Activated B cell treated with CpG ODN at 0.5 μM for 24 hours (primary cell): ENCODE measurements around the gene SLC37A1. TPM values are rescaled to one million over a fixed set of nuclear protein-coding genes. Genes with fewer than 3 reads are reported as not detected.

Source experiments
- ATAC-seq: fragments of 200-7000 bp; cut with Tn5 transposase; one replicate; pipeline ENCODE4 v1.10.0; 2021; ENCODE audit warnings: low read depth, mild to moderate bottlenecking, moderate library complexity
- CTCF ChIA-PET: fragments of 350-600 bp; sonication (Branson Sonifier 250); formaldehyde crosslinking; loops from one replicate; lab custom pipeline; 2021; ENCODE audit warnings: antibody characterized with exemption; lab: Charles Lee
- POLR2A ChIA-PET: fragments of 350-600 bp; sonication (Branson Sonifier 250); formaldehyde crosslinking; loops from one replicate; lab custom pipeline; 2021; ENCODE audit warnings: antibody characterized with exemption; lab: Charles Lee
- DNase-seq: peaks from one replicate; pipeline ENCODE4 v3.0.0; 2022
- H3K27ac Mint-ChIP-seq: one replicate; pipeline ENCODE4 v1.8.0; 2020; ENCODE audit warnings: mixed read lengths
- H3K27me3 Mint-ChIP-seq: one replicate; pipeline ENCODE4 v1.8.0; 2021; ENCODE audit warnings: mixed read lengths
- H3K36me3 Mint-ChIP-seq: one replicate; pipeline ENCODE4 v1.8.0; 2021; ENCODE audit warnings: low read depth, mixed read lengths
- H3K4me1 Mint-ChIP-seq: one replicate; pipeline ENCODE4 v1.8.0; 2021; ENCODE audit warnings: mixed read lengths
- H3K4me3 Mint-ChIP-seq: one replicate; pipeline ENCODE4 v1.8.0; 2020; ENCODE audit warnings: mild to moderate bottlenecking, mixed read lengths
- H3K9me3 Mint-ChIP-seq: one replicate; pipeline ENCODE4 v1.8.0; 2020; ENCODE audit warnings: mixed read lengths
- intact Hi-C: fragments of 100-400 bp; cut with micrococcal nuclease; formaldehyde crosslinking; loops from one replicate; pipeline ENCODE4 v1.15.1; 2024
- total RNA-seq: library from RNA; stranded (reverse); gene quantifications from 2 replicates; pipeline ENCODE4 v1.2.3, GENCODE V29; 2022
- TF ChIP-seq, protein P1 (sequence below): fragments of 200-600 bp; IDR thresholded peaks from one replicate; pipeline ENCODE4 v1.8.0; 2022; ENCODE audit warnings: antibody characterized with exemption, mild to moderate bottlenecking

The SLC37A1 gene
- total RNA-seq, 1 donor from 2014 or later = 47.9 TPM

DNA sequence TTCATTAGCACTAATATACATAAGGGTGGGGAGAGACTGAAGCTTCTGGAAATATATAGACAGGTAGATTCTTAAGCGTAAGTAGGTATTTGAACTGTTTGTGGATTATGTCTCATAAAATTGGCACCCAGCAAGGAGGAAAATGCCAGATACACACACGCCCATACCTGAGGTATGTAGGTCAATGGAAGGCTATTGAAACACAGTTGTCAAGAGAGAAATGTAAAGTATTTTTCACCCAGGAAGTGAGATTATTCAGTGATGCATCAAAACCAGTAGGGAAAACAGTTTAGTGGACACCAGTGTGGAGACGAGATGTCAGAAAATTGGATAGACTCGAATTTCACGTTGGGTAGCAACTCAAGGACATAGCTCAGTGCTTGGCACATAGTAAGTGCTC lies 12.9 kb upstream of the SLC37A1 start:
- CTCF ChIA-PET = no interaction called here
- Mint-ChIP-seq H3K4me1 (peaks cover 31% of the 10 kb centered on the region), H3K27ac (no peak overlapping the region), H3K4me3 (no peak overlapping the region), H3K36me3 (no peaks in the 10 kb centered on the region), H3K27me3 (no peaks in the 10 kb centered on the region), H3K9me3 (no peaks in the 10 kb centered on the region)
- ATAC-seq = no peak
- TF ChIP-seq, protein P1, sequence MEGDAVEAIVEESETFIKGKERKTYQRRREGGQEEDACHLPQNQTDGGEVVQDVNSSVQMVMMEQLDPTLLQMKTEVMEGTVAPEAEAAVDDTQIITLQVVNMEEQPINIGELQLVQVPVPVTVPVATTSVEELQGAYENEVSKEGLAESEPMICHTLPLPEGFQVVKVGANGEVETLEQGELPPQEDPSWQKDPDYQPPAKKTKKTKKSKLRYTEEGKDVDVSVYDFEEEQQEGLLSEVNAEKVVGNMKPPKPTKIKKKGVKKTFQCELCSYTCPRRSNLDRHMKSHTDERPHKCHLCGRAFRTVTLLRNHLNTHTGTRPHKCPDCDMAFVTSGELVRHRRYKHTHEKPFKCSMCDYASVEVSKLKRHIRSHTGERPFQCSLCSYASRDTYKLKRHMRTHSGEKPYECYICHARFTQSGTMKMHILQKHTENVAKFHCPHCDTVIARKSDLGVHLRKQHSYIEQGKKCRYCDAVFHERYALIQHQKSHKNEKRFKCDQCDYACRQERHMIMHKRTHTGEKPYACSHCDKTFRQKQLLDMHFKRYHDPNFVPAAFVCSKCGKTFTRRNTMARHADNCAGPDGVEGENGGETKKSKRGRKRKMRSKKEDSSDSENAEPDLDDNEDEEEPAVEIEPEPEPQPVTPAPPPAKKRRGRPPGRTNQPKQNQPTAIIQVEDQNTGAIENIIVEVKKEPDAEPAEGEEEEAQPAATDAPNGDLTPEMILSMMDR = no peak
- DNase-seq = no peak
- intact Hi-C loops = no loop called here
- POLR2A ChIA-PET = interaction anchor here (1.6 kb wide), 1 partner anchor 12 kb away, joined by 5 read pairs; the partner anchor contains the start of gene SLC37A1

DNA sequence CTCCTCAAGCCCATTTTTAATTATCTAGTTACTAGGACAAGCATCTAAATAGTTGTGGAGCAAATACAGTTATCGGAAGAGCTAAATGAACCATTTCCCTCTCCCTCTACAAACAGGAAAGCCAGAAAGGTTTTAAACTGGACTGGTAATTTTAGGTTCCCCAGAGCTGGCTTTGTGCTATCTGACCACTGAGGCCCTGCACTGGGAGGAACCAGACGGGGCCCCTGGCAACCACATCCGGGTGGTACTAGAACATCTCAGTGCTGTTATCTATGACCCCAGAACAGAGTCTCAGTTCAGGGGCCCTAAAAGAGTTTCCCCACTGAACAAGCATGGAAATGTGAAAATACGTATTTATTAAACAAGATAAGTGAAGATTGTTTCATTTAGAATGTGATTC lies 9.9 kb upstream of the SLC37A1 start:
- Mint-ChIP-seq H3K36me3 (no peaks in the 10 kb centered on the region), H3K4me1 (peaks cover 21% of the 10 kb centered on the region), H3K9me3 (no peaks in the 10 kb centered on the region), H3K4me3 (no peak overlapping the region), H3K27me3 (no peaks in the 10 kb centered on the region), H3K27ac (no peak overlapping the region)
- TF ChIP-seq, protein P1 = no peak
- intact Hi-C loops = no loop called here
- CTCF ChIA-PET = no interaction called here
- POLR2A ChIA-PET = interaction anchor here (0.6 kb wide), 1 partner anchor 9 kb away, joined by 3 read pairs; no protein-coding TSS in a partner anchor
- ATAC-seq (no peak), DNase-seq (no peak)

DNA sequence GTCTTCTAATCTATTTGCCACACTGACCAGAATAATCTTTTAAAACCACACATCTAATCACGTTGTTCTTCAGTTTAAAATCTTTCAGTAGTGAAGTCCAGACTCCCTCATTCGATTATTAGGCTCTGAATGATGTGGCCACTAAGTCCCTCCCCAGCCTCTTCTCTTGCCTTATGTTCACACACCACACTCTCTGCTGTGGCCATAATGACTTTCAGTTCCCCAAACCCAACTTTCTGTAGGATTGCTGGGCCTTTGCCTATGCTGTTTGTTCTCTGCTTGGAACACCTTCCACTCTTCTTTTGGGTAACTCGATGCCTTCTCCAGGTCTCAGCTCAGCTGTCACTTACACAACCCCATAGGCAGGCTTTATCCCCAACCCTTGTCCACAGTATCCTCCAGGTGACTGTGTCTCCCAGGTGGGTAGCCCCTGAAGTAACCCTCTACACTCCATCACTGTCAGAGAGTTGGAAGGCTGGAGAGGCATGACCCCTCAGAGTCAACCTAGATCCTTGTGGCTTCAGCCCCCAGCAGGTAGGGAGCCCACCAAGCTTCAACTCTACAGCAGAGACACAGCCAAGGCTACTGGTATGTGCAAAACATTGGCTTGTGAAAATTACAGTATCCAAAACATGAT lies 8.4 kb upstream of the SLC37A1 start:
- H3K4me1 Mint-ChIP-seq = peaks cover 21% of the 10 kb centered on the region
- ChIA-PET POLR2A (interaction anchor here (1.2 kb wide), 1 partner anchor 9 kb away, joined by 7 read pairs; the partner anchor contains the start of gene SLC37A1), CTCF (no interaction called here)
- no peak overlapping the region for H3K4me3 Mint-ChIP-seq
- H3K36me3 Mint-ChIP-seq = no peaks in the 10 kb centered on the region
- ATAC-seq (peak; percentile 94), DNase-seq (no peak)
- H3K9me3 Mint-ChIP-seq = no peaks in the 10 kb centered on the region
- intact Hi-C loops = loop anchor here (1.0 kb wide), 1 partner anchor 9 kb away; the partner anchor contains the start of gene RSPH1
- TF ChIP-seq, protein P1 = no peak
- no peaks in the 10 kb centered on the region for H3K27me3 Mint-ChIP-seq
- peak overlapping the region; percentile 60 for H3K27ac Mint-ChIP-seq

DNA sequence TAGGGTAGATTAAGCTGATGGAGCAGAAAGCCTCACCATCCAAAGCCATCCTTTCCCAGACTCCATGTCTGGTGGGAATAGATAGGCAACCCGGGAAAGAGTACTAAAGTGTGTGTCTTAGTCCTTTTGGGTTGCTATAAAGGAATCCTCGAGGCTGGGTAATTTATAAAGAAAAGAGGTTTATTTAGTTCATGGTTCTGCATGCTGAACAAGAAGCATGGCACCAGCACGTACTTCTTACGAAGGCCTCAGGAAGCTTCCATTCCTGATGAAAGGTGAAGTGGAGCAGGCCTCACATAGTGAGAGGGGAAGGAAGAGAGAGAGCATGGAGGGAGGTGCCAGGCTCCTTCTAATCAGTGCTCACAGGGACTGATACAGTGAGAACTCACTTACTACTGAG lies 6.2 kb upstream of the SLC37A1 start:
- Mint-ChIP-seq H3K27ac (no peak overlapping the region), H3K36me3 (no peaks in the 10 kb centered on the region), H3K27me3 (no peaks in the 10 kb centered on the region), H3K9me3 (no peaks in the 10 kb centered on the region), H3K4me1 (peaks cover 24% of the 10 kb centered on the region), H3K4me3 (no peak overlapping the region)
- CTCF ChIA-PET = no interaction called here
- TF ChIP-seq, protein P1 = no peak
- intact Hi-C loops = no loop called here
- ATAC-seq = no peak
- DNase-seq = no peak
- POLR2A ChIA-PET = no interaction called here

DNA sequence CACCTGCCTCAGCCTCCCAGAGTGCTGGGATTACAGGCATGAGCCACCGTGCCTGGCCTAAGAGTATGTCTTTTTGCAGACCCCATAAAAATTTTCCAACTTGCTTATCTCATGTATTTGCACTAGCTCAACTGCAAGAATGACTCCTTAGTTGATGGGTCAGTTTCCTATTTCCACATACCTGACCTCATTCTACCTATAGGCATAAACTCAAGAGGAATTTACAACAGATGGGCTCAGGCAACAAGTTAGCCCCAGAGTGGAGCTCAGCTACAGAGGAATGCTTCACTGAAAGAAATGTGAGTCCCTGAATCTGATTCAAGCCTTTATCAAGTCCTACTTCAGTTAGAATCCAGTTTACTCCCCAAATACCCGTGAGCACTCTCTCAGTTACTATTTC lies 5.3 kb upstream of the SLC37A1 start:
- ATAC-seq = no peak
- Mint-ChIP-seq H3K27ac (no peak overlapping the region), H3K27me3 (no peaks in the 10 kb centered on the region), H3K9me3 (no peaks in the 10 kb centered on the region), H3K36me3 (no peaks in the 10 kb centered on the region), H3K4me1 (peaks cover 31% of the 10 kb centered on the region), H3K4me3 (no peak overlapping the region)
- TF ChIP-seq, protein P1 = no peak
- DNase-seq = no peak
- POLR2A ChIA-PET = interaction anchor here (0.6 kb wide), 3 partner anchors 12 to 949 kb away, joined by 3 to 6 read pairs (median 3); partner anchors contain the start of gene RSPH1
- intact Hi-C loops = no loop called here
- CTCF ChIA-PET = no interaction called here
